MM.1S (cell line): ENCODE data around the gene SF3B2.

Experiments used
- DNase-seq: peaks from one replicate; pipeline ENCODE4 v3.0.0-alpha.2; 2015
- H2AFZ ChIP-seq: fragments of 300-600 bp; sonication (generic); 2 replicates; pipeline ENCODE4 v1.6.0; 2016; ENCODE audit warnings: antibody characterized with exemption, low read length
- H3F3A ChIP-seq: fragments of 300-600 bp; sonication (generic); 2 replicates; pipeline ENCODE4 v1.6.1; 2016; ENCODE audit warnings: mild to moderate bottlenecking, antibody characterized with exemption, low read length, moderate library complexity, mixed read lengths; ENCODE audit not compliant: insufficient read depth
- H3K27ac ChIP-seq: fragments of 300-600 bp; sonication (generic); 2 replicates; pipeline ENCODE4 v1.5.1; 2016; ENCODE audit warnings: mild to moderate bottlenecking, low read length
- H3K27me3 ChIP-seq: fragments of 300-600 bp; sonication (generic); replicated peaks from 2 replicates; pipeline ENCODE4 v1.6.0; 2016; ENCODE audit warnings: low read length; ENCODE audit not compliant: insufficient read depth
- H3K36me3 ChIP-seq: fragments of 300-600 bp; sonication (generic); replicated peaks from 2 replicates; pipeline ENCODE4 v1.6.1; 2016; ENCODE audit warnings: mild to moderate bottlenecking, low read length, mixed read lengths; ENCODE audit not compliant: insufficient read depth
- H3K4me1 ChIP-seq: fragments of 300-600 bp; sonication (generic); 2 replicates; pipeline ENCODE4 v1.6.1; 2016; ENCODE audit warnings: low read length, mixed read lengths
- H3K4me2 ChIP-seq: fragments of 300-600 bp; sonication (generic); 2 replicates; pipeline ENCODE4 v1.6.0; 2016; ENCODE audit warnings: low read depth, low read length
- H3K4me3 ChIP-seq: fragments of 300-600 bp; sonication (generic); 2 replicates; pipeline ENCODE4 v1.5.1; 2016; ENCODE audit warnings: low read length, mixed read lengths
- H3K79me2 ChIP-seq: fragments of 300-600 bp; sonication (generic); 2 replicates; pipeline ENCODE4 v1.6.1; 2016; ENCODE audit warnings: mixed run types, low read length, mixed read lengths
- H3K9ac ChIP-seq: fragments of 300-600 bp; sonication (generic); 2 replicates; pipeline ENCODE4 v1.6.1; 2016; ENCODE audit warnings: low read length, mixed read lengths
- H3K9me2 ChIP-seq: fragments of 300-600 bp; sonication (generic); replicated peaks from 2 replicates; pipeline ENCODE4 v1.6.1; 2016; ENCODE audit warnings: mild to moderate bottlenecking, low read length, mixed read lengths; ENCODE audit not compliant: insufficient read depth
- H3K9me3 ChIP-seq: fragments of 300-600 bp; sonication (generic); replicated peaks from 2 replicates; pipeline ENCODE4 v1.6.1; 2016; ENCODE audit warnings: mild to moderate bottlenecking, low read length, mixed read lengths; ENCODE audit not compliant: insufficient read depth
- H4K20me1 ChIP-seq: fragments of 300-600 bp; sonication (generic); 2 replicates; pipeline ENCODE4 v1.6.1; 2016; ENCODE audit warnings: mild to moderate bottlenecking, low read length, moderate library complexity, mixed read lengths; ENCODE audit not compliant: insufficient read depth
- EZH2 ChIP-seq: fragments of 300-600 bp; sonication (generic); optimal IDR thresholded peaks from 2 replicates; pipeline ENCODE3; 2017; ENCODE audit warnings: low read depth, mild to moderate bottlenecking, antibody characterized with exemption, low read length, mixed read lengths
- EZH2phosphoT487 ChIP-seq: fragments of 300-600 bp; sonication (generic); IDR thresholded peaks from 2 replicates; pipeline ENCODE4 v1.6.1; 2018; ENCODE audit warnings: antibody characterized with exemption, low read length
- TF ChIP-seq, protein P1 (sequence below): fragments of 300-600 bp; sonication (generic); IDR thresholded peaks from 2 replicates; pipeline ENCODE4 v1.5.1; 2016; ENCODE audit warnings: antibody characterized with exemption, low read length, mixed read lengths

SF3B2 gene, protein sequence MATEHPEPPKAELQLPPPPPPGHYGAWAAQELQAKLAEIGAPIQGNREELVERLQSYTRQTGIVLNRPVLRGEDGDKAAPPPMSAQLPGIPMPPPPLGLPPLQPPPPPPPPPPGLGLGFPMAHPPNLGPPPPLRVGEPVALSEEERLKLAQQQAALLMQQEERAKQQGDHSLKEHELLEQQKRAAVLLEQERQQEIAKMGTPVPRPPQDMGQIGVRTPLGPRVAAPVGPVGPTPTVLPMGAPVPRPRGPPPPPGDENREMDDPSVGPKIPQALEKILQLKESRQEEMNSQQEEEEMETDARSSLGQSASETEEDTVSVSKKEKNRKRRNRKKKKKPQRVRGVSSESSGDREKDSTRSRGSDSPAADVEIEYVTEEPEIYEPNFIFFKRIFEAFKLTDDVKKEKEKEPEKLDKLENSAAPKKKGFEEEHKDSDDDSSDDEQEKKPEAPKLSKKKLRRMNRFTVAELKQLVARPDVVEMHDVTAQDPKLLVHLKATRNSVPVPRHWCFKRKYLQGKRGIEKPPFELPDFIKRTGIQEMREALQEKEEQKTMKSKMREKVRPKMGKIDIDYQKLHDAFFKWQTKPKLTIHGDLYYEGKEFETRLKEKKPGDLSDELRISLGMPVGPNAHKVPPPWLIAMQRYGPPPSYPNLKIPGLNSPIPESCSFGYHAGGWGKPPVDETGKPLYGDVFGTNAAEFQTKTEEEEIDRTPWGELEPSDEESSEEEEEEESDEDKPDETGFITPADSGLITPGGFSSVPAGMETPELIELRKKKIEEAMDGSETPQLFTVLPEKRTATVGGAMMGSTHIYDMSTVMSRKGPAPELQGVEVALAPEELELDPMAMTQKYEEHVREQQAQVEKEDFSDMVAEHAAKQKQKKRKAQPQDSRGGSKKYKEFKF

DNA sequence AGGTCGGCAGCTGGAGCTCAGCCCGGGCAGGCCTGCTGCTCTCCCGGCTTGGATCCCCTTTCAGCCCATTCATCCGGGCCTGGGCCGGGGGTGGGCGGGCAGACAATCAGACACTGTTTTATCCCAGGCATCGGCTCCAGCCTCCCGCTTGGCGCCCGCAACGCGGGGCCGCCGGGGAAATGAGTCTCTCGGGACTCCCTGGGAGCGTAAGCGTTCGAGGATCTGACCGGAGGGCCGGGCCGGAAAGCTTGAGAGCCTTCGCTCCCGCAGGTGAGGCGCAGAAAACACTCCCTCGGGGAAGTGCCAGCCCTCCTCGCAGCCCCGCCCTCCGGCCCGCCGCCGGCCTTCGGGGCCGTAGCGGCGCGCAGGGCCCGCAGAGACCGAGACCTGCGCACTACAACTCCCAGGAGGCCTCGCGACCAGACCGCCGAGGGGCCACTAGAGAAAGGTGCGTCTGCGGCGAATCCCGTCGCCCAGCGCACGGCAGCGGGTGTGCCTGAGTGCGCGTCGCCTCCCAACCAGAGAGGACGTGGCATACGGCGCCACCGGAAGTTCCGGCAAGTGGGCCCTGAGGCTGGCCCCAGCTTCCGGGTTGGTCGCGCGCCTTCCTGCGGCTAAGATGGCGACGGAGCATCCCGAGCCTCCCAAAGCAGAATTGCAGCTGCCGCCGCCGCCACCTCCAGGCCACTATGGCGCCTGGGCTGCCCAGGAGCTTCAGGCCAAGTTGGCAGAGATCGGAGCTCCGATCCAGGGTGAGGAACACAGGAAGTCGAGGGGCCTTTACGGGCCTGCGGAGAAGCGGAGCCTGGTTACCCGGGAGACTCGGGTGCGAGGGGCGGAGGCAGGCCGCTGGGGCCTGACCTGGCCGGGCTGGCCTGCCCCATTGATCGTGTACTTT lies at the start of gene SF3B2:
Gene SF3B2, plus strand, starts transcription at position 599 of the 898 bp plus-strand sequence. Its CDS starts 21 bp downstream, at position 620.
- Histone ChIP-seq H3K27me3 (no peaks in the 10 kb centered on the region), H3K4me3 (peak within 1 kb of the TSS; percentile 93), H3K9ac (peak within 1 kb of the TSS; percentile 93), H3K27ac (peak within 1 kb of the TSS; percentile 82), H2AFZ (peak within 1 kb of the TSS; percentile 77), H3F3A (peaks cover 23% of the 10 kb centered on the region), H4K20me1 (no peaks in the 10 kb centered on the region), H3K4me1 (peaks cover 23% of the 10 kb centered on the region), H3K9me3 (no peaks in the 10 kb centered on the region), H3K36me3 (peaks cover 10% of the 10 kb centered on the region; the same call in 1 of the 2 replicates), H3K9me2 (no peaks in the 10 kb centered on the region), H3K79me2 (peaks cover 46% of the 10 kb centered on the region), H3K4me2 (peak within 1 kb of the TSS; percentile 83)
- TF ChIP-seq, protein P1, sequence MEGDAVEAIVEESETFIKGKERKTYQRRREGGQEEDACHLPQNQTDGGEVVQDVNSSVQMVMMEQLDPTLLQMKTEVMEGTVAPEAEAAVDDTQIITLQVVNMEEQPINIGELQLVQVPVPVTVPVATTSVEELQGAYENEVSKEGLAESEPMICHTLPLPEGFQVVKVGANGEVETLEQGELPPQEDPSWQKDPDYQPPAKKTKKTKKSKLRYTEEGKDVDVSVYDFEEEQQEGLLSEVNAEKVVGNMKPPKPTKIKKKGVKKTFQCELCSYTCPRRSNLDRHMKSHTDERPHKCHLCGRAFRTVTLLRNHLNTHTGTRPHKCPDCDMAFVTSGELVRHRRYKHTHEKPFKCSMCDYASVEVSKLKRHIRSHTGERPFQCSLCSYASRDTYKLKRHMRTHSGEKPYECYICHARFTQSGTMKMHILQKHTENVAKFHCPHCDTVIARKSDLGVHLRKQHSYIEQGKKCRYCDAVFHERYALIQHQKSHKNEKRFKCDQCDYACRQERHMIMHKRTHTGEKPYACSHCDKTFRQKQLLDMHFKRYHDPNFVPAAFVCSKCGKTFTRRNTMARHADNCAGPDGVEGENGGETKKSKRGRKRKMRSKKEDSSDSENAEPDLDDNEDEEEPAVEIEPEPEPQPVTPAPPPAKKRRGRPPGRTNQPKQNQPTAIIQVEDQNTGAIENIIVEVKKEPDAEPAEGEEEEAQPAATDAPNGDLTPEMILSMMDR: no peak
- TF ChIP-seq EZH2 (no peak), EZH2phosphoT487 (no peak)
- peak; percentile 99 for DNase-seq

DNA sequence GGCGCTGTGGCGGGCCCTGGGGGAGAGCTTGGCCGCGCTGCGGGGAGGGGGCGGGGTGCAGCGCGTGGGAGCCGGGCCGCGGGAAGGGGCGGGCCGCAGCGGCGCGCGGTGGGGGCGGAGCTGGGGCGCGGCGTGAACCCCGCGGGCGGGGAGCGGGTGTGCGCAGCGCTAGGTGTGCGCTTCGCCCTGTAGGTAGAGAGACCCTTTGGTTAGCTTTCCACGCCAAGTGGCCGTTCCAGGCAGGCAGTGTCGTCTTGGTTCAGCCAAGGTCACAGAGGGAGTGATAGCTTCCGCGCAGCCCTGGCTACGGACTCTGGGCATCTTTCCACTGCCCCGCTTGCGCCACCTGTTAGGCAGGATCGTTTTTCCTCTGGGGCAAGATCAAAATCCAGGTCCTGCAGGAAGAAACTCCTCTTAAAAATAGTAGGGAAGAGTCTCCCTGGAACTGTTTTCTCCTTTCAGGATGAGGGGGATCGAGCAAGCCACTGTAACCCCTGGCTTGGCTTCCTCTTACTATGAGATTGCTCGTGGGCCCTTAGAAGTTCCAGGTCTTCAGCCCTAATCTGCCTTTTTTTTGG lies 49.4 kb upstream of the SF3B2 start:
- no peaks in the 10 kb centered on the region for H4K20me1 ChIP-seq
- H3K4me2 ChIP-seq: peak overlapping the region; percentile 80
- H3K27me3 ChIP-seq: no peaks in the 10 kb centered on the region
- H3K9me3 ChIP-seq: no peaks in the 10 kb centered on the region
- H3K4me3 ChIP-seq: peak overlapping the region; percentile 99
- H2AFZ ChIP-seq: peak overlapping the region; percentile 88
- no peaks in the 10 kb centered on the region for H3K9me2 ChIP-seq
- TF ChIP-seq, protein P1: peak; percentile 12; the same call in 1 of the 2 replicates
- TF ChIP-seq EZH2: no peak
- H3F3A ChIP-seq: peaks cover 30% of the 10 kb centered on the region
- peak; percentile 61 for DNase-seq
- peaks cover 61% of the 10 kb centered on the region for H3K79me2 ChIP-seq
- peak overlapping the region; percentile 90 for H3K9ac ChIP-seq
- H3K4me1 ChIP-seq: peaks cover 40% of the 10 kb centered on the region
- peak overlapping the region; percentile 93 for H3K27ac ChIP-seq
- H3K36me3 ChIP-seq: peaks cover 6% of the 10 kb centered on the region

DNA sequence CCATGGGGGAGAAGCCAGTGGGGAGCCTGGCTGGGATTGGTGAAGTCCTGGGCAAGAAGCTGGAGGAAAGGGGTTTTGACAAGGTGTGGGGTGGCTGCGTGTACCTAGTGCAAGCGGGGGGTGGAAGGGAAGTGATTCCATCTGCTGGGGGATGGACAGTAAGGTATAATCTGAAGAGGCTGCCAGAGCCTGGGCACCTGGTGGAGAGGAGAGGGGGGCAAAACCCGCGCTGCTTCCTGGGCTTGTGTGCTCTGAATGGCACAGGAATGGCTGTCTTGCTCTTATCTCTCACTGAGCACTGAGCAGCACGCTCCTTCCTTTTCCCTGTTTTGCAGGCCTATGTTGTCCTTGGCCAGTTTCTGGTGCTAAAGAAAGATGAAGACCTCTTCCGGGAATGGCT lies 48.9 kb upstream of the SF3B2 start:
- no peaks in the 10 kb centered on the region for H4K20me1 ChIP-seq
- no peaks in the 10 kb centered on the region for H3K27me3 ChIP-seq
- H3K27ac ChIP-seq: peak overlapping the region; percentile 93; the same call in 1 of the 2 replicates
- peaks cover 40% of the 10 kb centered on the region for H3K4me1 ChIP-seq
- H3K79me2 ChIP-seq: peaks cover 56% of the 10 kb centered on the region
- peak overlapping the region; percentile 99 for H3K4me3 ChIP-seq
- no peak for DNase-seq
- H3K36me3 ChIP-seq: peaks cover 6% of the 10 kb centered on the region
- H3K9ac ChIP-seq: peak overlapping the region; percentile 90
- H3K4me2 ChIP-seq: peak overlapping the region; percentile 80
- H2AFZ ChIP-seq: no peak overlapping the region
- H3F3A ChIP-seq: peaks cover 30% of the 10 kb centered on the region
- no peaks in the 10 kb centered on the region for H3K9me3 ChIP-seq
- H3K9me2 ChIP-seq: no peaks in the 10 kb centered on the region
- no peak for TF ChIP-seq EZH2
- TF ChIP-seq, protein P1: no peak
- no peak for TF ChIP-seq EZH2phosphoT487
